ENCODE measurements around the gene RND1. TPM values are rescaled to one million over a fixed set of nuclear protein-coding genes. Genes with fewer than 3 reads are reported as not detected.

Gene RND1
- total and polyA plus RNA-seq, 2 of the 8 experiments (the other 6 are each of a cell fraction or from before 2014, with no cell fraction given), result 15.8 to 17.1 TPM

GRCh38 chr12:48878548-48878947 is 12.9 kb upstream of the RND1 start (continued):
- TF ChIP-seq, protein P1, sequence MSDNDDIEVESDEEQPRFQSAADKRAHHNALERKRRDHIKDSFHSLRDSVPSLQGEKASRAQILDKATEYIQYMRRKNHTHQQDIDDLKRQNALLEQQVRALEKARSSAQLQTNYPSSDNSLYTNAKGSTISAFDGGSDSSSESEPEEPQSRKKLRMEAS (IDR thresholded peaks at IDR 0.05), result no peak
- TF ChIP-seq SRF (IDR thresholded peaks at IDR 0.05; ENCODE audit: low read depth, low read length) (no peak), CTBP2 (IDR thresholded peaks at IDR 0.05; ENCODE audit: borderline replicate concordance, insufficient read depth, insufficient read length, low read length) (no peak), JUND (IDR thresholded peaks at IDR 0.05; ENCODE audit: low read length) (no peak)
